GM19328 (cell line): ENCODE measurements around the gene FTL.
A peak's percentile ranks its signal among the peaks of the same experiment; 100 is the strongest.

Source experiments
- ATAC-seq: cut with Tn5 transposase; IDR thresholded peaks from one replicate; pipeline ENCODE4 v1.9.1; 2021; ENCODE audit warnings: mild to moderate bottlenecking, moderate library complexity; ENCODE audit not compliant: unreplicated experiment

FTL gene

DNA sequence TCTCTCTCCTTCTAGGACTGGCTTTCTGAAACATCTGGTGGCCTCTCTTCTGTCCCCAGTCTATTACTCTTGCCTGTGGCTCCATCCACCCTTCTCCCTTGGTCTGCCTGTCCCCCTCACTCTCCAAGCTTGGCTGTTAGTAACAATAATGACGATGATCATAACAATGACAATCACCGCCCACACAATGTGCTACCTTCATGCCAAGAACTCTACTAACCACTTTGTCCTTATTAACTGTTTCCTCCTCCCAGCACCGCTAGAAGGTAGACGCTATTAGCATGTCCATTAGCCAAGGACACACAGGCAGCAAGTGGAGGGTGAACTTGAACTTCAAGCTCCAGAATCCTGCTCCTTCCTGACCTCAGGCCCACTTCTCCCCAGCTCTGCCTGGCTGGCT, 25.3 kb downstream of the FTL start:
- no peak for ATAC-seq

DNA sequence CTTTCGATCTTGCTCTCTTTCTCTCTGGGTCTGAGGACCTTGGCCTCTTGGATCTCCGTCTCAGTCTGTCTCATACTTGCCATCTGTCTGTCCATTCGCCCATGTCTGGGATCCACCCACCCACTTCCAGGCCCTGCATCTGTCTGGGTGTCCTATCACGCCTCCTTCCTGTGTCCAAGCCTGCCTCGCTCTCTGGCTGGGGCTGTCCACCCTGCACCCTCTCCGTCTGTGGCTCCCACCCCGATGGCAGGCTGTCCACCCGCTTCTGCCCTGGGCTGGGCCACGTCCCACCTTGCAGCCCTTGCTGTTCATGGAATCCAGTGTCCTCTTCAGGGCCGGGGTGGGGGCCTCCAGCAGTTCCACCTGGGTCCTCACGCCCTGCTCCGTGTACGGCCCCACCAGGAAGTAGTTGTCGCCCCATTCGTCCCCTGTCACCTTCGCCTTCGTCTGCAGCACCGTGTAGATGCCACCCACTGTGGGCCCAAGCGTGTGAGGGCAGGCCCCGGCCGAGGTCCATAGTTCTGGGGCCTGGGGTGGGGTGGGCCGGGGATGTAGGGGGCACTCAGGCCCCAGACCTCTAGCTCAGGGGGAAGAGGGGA, 26.0 kb downstream of the FTL start:
- no peak for ATAC-seq

DNA sequence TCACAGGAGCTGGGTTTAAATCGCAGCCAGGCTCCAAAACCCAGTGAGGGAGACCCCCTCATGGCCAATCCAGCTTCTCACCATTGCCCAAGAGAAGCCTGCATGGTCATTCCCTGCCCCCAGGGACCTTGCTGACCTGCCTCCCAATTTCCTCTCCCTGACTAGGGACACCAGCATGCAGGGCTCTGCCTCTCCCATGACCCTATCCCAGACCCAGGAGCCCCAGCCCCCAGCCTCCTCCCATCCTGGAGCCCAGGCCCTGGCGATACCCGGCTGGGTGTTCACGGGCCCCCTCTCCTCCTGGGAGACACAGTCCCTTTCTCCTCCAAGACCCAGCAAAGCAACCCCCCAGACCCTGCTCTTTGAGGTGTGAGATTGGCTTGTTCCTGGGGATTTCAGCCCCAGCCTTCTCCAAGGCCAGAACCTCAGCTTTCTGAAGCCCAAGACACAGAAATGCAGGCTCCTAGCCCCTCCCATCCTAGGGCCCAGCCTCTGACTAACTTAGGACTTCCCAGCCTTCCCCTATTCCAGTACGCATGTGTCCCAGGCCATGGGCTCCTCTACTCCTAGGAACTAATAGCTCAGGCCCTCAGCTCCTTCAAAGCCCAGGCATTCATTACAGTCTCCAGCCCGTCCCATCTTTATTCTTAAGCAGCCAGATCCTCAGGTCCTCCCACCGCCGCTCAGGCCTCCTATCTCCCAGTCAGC, 26.9 kb downstream of the FTL start:
- no peak for ATAC-seq

DNA sequence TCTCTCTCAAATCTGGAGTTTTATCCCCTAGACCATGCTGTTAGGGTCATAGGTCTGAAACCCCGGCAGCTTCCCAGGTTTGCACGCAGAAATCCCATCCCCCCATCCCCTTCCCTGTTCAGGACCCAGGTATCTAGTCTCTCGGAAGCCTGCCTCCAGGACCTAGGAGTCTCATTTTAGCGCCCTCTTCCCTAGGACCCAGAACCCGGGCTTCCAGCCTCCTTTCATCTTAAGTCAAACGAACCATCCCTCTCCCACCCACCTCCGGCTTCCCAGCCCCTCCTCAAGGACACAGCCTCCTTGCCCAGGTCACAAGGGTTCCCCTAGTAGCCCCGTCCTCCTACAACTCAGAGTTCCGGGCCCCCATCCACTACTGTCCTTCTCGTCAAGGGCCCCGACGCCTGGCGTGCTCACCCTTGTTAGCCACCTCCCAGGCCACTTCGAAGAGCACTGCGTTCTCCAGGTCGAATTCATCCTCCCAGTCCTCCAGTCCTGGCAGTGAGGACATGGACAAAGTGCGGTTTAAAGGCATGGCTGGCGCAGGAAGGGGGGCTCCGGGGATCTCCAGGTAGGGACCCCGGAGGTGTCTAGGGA, 27.6 kb downstream of the FTL start:
- ATAC-seq, result no peak

GRCh38 chr19:48993175-48994034, 28.3 kb downstream of the FTL start, which contains the start of the genes GYS1 and RUVBL2:
TSS of gene GYS1 (minus strand) at chr19:48993309. CDS start at chr19:48993112, 197 bp downstream.
TSS of gene RUVBL2 (plus strand) at chr19:48993887. CDS start at chr19:48993912, 25 bp downstream.
- ATAC-seq, result peak; percentile 91

GRCh38 chr19:48994035-48994386, 28.9 kb downstream of the FTL start:
- no peak for ATAC-seq

GRCh38 chr19:48997972-48998371, 32.9 kb downstream of the FTL start:
- ATAC-seq, result no peak

DNA sequence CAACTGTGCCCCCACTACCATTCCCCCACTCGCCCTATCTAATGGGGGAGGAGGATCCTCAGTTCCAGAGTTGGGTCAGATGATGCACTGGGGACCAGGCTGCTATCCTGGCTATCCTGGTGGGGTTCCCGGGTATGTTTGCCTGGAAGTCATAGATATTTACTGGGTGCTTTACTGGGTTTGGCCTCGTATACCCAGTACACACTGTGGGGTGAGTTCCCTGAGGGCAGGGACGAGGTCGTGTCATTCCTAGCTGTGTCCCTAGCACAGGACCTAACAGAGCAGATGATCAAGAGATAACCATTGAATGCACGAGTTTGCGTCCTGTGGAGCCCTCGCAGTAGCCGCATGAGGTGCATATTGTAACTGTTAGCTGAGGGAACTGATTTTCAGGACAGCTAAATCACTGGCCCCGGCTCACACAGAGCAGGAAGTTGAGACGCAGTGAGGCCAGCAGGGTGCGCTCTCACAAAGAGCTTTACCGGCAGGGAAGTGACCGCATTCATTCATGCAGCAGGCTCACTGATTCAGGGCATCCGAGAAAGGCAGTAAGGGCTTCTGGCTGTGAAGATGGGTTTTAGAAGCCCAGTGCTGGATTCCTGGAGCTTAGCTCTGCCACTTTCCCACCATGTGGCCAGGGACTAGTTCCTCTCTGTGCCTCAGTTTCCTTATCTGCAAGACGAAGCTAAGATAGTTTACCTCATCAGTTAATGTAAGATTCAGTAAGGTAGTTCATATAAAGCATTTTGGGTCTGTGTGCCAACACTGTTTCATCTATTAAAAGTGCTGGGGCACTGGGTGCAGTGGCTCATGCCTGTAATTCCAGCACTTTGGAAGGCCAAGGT, 34.6 kb downstream of the FTL start:
- no peak for ATAC-seq

- no peak for ATAC-seq
These were observed 39.0 kb downstream of the FTL start for GRCh38 chr19:49004133-49004532.

DNA sequence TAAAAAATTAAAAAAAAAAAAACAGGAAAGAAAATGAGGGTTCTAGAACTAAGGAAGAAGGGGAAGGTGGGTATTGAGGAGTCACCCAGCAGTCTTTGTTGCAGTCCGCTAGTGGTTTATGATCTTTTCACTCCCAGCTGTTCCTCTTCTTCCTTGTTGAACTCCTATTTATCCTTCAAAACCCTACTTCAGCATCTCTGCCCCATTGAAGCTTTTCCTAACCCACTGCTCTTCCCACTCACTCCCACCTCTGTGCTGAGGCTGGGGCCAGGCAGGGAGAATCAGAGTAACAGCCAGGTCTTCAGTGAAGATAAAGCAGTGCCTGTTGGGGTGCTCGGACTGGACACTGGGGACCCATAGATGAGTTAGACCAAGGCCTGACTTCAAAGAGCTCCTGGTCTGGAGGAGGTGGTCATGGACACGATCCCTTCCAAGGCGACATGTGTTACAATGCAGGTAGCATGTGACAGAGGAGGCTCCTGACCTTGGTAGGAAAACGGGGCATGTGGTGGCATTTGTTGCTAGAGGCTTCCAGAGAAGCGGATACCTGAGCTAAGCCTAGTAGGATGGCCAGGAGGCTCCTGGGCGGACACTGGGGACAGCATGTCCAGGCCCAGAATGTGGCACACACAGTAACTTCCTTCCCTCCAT, 40.0 kb downstream of the FTL start:
- ATAC-seq, result no peak

DNA sequence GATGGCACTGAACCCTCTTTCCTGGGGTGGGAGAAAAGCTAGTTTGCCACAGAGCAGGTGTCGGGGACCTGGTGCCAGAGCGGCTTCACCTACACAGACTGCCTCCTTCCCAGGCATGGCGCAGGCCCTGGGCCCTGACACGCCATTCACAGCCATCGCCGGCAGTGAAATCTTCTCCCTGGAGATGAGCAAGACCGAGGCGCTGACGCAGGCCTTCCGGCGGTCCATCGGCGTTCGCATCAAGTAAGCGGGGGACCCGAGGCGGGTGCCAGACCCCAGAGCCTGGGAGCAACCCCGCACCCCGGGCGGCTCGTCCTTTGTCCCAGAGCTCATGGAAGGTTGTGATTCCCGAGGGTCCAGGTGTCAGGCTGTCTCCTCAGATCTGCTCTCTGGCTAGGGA, 41.8 kb downstream of the FTL start:
- ATAC-seq, result no peak

DNA sequence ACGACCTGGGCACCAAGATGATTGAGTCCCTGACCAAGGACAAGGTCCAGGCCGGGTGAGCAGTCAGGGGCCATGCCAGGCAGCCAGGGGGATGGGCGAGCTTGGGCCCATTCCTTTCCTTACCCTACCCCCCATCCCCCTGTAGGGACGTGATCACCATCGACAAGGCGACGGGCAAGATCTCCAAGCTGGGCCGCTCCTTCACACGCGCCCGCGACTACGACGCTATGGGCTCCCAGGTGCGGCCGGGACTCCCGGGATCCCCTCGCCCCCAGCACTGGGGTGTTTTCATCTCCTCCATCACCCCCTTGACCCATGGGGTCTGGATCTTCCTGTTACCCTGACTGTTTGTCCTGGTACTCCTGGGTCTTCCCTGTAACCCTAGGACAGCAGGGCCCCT, 44.7 kb downstream of the FTL start:
- no peak for ATAC-seq

DNA sequence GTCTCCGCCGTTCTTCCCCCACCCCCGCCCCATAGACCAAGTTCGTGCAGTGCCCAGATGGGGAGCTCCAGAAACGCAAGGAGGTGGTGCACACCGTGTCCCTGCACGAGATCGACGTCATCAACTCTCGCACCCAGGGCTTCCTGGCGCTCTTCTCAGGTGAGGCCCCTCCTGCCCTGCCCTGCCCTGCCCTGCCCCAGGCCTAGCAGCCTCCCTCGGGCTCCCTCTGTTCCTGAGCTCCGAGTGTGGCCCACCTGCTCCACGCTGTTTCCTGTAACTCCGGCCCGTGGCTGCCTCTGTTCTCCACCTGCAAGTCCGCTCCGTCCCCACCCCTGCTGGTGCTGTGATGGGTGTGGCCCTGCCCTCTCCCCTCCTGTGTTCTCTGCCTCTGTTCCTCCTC, 45.3 kb downstream of the FTL start:
- no peak for ATAC-seq

GRCh38 chr19:49011194-49011593, 46.1 kb downstream of the FTL start:
- no peak for ATAC-seq

DNA sequence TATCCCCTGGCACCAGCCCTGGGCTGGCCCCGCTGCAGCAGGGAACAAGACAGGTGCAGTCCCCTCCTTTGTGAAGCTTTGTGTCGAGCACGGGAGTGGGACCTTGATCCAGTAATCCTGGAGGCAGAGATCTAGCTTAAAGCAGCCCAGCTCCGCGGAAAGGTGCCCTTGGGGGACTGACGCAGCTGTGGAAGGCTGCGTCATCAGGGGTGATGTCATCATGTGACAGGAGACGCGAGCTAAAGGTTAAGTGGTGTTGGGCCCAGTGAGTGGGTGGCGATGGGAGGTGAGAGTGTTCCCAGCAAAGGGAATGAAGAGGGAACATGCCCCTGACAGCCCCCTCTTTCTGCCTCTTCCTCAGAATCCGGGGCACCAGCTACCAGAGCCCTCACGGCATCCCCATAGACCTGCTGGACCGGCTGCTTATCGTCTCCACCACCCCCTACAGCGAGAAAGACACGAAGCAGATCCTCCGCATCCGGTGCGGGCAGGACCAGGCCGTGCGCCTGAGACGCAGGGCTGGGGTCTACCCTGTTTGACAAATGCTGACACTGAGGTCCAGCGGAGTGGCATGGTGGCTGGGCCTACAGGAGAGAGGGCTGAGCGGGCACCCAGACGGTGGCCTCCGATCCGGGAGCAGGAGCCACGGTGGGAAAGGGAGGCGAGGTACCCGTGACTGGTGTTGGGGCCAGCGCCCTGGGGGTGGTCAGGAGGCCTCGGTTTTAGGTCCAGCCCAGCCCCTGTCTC, 49.2 kb downstream of the FTL start:
- ATAC-seq, result no peak

- no peak for ATAC-seq
These were observed 49.8 kb downstream of the FTL start for GRCh38 chr19:49014870-49015255.

- no peak for ATAC-seq
These were observed 51.1 kb downstream of the FTL start for GRCh38 chr19:49016067-49016839.
